Fibroblast of the conjunctiva (primary cell): ENCODE results near the gene IQSEC3.
"Not testable (repeated sequence)": the region's sequence is repeated elsewhere in the genome, so short reads cannot be mapped to it uniquely, and the experiment has no call there.

ENCODE experiments used
- DNase-seq: peaks from one replicate; pipeline ENCODE4 v3.0.0-alpha.2; 2010; ENCODE audit warnings: low read depth

Gene IQSEC3

DNA sequence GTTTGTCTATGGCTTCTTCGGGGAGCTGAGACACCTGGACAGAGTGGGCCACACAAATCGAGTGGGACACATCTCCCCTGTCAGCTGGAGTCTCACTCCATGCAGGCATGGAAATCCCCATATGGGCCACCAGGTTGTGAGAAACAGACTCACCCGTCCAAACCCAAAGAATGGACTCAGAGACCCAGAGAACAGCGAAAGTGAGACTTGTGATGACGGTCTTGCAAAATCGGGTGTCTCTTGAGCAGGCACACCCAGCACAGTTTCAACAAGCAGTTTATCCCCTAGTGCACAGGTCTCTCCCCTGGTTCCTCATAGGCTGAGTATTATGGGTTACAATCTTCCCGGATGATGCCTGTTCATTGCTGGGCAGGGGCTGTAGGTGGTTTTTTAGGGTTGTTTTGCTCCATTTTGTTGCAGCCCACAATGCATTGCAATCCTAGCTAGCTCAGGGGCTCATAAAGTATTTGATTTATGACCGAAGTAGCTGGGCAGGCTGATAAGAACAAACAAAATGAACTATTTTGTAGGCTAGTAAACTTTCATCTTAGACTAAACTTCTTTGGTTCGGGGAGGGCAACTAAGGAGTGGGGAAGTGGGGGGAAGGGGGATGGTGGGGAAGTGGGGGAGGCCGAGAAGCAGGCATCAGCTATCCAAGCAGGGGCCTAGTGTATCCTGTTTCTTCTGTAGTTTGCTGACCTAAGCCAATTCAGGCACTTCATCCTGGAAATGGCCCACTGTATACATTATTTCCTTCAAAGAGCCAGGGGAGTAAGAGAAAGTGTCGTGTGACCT lies 45.3 kb downstream of the IQSEC3 start:
- no peak for DNase-seq

DNA sequence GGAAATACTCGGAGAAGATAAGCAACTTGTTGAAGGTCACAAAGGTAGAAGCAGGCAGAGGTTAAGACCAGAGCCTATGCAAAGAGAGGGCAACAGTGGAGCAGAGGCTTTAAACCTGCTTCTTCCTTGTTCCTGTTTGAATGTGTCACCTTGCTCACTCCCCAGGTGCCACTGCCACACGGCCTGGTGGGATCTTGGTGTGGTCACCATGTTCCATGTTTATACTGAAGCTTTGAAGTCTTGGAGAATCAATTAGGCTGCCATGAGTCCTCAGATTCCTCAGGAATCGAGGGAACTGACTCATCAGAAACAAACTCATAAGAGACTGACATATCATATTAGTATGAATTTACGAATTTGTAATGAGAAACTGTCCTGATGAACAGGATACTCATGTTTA lies 46.8 kb downstream of the IQSEC3 start:
- no peak for DNase-seq

DNA sequence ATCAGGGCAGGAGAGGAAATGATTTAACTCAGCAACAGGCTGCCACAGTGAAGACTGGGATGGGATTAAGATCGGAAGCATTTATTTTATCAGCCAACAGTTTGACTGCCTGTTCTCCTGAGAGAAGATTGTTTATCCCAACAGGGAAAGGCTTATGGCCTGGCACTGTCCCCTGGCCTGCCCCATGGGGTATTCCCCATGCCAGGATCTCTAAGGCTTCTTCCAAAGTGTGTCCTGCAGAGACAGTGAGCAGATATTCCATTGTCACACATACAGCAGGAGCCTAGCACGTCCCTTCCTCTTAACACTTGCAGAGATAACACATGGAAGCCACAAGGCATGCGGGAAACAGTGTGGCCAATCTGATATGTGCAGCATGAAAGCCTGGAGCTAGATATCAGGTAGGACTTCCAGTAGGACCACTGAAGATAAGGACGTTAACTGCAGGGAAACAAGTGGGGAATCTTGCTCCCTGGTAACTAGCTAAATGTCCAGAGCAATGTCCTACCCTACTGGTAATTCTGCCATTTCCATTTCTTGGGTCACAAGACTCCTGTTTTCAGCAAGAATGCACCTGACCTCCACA lies 48.2 kb downstream of the IQSEC3 start:
- DNase-seq: no peak

DNA sequence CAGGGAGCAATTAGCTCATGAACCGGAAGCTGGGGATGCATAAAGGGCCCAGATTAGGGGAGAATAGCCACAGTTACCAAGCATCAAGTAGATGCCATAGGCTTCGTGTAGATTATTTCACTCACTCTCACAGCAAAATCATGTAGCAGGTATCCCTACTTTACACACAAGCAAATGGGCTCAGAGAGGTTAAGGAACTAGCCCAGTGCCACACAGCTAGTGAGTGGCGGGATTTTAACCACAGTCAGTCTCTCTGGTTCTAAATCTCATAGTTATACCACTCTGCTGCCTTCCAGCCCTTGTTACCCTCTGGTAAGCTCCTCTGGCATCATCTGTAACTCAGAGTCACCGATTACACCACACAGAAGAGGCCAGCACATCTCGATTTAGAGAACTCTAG lies 49.0 kb downstream of the IQSEC3 start:
- no peak for DNase-seq

DNA sequence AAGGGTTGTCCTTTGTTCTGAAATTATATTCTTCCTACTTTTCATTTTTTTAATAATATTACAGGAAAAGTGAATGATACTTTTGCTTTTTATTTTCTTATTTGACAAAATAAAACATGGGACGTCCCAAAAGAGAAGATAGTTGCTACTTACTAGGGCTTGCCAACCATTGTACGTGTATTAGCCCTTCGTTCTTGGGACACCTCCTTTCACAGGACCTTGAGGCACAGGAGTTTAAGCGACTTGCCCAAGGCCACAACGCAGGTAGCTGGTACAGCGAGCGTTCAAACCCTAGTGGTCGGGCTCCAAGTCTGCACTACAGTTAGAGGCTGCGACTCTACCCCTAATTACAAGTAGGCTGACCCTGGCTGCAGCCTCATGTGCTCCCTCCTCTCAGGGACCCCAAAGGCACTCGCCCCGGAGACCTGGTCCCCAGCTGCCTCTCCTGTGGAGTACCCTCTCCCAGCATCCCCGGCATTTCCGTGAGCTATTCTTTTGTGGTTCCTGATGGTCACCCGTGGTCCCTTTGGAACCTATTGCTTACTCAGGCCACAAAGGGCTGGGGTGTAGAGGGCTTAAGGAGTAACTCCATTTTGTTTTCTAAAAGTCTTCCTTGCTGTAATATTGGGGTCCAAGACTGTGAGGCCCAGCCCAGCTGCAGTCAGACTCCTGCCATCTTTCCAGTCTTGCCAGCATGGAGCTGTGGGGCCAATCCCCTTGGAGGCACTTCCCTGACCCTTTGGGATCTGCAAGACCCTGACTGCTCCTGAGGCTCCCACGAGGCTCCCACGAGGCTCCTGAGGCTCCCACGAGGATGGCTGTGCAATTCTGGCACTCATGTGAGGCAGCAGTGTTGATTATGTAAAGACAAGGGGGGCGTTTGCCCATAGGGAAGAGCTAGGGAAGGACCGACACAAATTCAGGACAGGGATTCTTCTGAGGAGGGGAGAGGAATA lies 49.7 kb downstream of the IQSEC3 start:
- DNase-seq: no peak

DNA sequence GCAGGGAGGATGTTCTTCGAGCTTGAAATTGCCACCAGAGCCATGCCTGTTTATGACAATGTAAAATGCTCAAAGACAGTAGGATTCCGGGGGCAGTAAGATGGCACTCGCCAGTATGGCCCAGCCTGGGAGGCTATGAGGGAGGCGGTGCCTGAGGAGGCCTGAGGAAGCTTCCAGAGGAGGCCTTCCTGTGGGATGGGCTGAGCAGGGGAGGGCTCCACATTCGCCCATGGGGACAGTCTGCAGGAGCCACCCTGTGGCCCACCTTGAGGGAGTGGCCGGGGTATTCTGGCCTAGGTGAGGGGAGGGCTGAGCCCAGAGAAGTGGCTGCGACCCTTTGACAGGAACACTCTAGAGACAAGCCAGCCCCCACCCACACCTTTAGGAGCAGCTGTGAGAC lies 50.7 kb downstream of the IQSEC3 start:
- DNase-seq: no peak

DNA sequence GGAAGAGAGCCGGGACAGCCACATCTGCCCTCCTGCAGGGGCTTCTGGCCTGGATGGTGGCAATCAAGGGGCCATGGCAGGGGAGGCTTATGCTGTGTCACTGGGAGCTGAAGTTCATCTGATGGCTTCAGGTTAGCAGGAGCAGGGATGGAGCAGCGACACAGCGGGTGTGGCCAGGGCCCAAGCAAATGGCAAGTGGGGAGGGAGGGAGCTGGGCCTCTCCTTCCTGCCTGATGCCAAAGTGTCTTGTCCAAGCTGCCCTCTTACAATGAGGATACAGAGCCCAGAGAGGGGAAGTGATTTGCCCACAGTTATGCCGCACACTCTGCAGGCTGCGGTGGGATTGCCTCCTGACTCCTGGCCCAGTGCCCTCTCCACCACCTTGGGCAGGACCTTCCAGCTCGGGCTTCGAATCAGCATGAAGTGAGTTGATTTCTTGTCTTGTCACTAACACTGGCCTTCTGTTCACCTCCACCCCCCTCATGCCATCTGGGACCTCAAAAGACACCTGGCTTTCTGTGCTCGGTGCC lies 51.3 kb downstream of the IQSEC3 start:
- no peak for DNase-seq

DNA sequence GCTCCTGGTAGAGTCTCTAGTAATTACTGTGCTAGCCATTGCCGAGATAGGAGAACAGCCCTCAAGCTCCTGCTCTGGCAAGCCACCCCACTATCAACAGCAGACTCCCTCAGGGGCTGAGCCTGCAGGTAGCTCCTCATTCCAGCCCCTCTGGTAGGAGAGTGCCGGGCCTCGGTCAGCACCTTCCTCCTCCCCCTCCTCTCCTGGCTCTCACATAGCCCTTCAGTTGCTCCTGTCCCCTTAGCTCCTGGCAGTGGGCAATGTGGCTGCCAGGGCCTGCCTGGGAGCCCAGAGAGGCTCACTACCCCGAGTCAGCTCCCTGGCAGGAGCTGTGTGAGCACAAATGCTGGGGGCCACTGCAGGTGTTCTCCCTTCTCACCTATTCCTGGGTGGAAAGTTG lies 52.0 kb downstream of the IQSEC3 start:
- no peak for DNase-seq

DNA sequence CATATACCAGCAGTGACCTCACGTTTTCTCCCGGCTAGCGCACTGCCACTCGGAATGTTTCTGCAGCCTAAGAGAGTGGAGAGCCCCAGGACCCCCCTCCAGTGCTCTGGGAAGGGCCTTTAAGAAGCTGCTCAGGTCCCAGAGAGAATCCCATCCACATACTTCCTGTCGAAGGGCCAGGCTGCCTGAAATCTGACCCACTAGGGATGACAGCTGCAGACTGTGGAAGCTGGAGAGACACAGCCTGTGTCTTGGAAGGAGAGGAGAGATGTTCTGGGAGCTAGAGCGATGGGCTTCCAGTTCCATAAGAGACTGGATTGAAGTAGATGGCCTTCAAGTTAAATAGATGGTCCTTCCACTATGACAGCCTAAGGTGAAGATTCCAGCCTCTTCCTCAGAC lies 54.4 kb downstream of the IQSEC3 start:
- DNase-seq: no peak

DNA sequence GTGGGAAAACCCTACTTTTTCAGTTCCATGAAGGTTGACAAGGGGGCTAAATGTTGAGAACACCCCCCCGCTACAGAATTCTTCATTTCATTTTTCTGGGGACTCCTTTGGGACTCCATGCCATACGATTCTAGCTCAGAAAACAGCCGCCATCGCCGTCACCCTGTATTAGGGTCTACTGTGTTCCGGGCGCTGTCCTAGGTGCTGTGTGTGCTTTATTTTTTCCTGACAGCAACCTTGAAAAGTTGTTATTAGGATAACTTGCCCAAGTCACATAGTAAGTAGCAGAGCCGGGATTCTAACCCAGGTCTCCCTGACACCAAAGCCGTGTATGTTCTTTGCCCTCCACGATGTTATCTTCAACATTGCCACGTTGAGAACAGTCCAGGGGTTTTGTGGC lies 55.1 kb downstream of the IQSEC3 start:
- DNase-seq: no peak

DNA sequence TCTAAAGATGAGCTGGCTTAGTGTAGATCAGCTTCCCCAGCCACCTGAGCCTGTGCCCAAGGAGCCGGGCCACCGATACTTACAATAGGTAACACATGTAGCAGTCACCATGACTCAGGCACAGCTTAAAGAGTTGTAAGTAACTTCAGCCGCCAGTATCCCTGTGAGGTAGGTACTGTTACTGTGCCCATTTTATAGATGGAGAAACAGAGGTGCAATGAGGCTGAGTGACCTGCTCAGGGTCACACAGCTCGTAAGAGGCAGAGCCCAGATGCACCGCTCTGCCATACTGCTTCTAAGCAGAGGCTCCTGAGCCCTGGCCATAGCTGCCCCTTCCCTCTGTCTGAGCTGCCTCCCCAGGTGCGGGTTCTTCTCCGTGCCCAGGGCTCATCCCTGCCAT lies 58.5 kb downstream of the IQSEC3 start:
- no peak for DNase-seq

DNA sequence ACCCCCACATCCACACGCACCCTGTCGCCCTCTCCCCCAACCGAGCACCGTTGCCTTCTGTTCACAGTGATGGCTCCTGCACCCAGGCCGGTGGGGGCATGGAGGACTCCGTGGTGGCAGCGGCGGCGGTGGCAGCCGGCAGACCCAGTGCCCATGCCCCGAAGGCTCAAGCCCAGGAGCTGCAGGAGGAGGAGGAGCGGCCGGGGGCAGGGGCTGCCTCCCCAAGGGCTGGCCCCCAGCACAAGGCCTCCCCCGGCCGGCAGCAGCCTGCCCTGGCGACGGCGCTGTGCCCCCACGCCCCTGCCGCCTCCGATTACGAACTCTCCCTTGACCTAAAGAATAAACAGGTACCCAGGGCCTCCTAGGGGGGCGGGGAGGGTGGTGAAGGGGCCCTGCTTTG lies 59.0 kb downstream of the IQSEC3 start:
- DNase-seq: no peak

DNA sequence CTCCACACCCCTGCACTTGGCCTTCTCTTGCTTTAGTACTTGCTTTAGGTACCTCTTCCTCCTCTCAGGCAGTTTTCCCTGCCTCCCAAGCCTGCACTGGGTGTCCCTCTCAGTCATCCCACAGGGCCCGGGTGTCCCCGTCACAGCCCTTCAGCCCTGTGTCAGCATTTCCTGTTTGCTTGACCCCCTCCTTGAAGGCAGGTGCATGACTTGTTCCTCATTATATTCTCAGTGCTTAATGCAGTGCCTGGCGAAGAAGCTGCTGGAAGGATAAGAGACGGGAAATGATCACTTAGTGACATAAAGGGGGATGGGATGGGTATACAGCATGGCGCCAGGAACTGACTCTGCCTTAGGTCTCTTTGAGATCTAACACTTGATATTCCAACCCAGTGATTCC lies 61.5 kb downstream of the IQSEC3 start:
- DNase-seq: no peak

DNA sequence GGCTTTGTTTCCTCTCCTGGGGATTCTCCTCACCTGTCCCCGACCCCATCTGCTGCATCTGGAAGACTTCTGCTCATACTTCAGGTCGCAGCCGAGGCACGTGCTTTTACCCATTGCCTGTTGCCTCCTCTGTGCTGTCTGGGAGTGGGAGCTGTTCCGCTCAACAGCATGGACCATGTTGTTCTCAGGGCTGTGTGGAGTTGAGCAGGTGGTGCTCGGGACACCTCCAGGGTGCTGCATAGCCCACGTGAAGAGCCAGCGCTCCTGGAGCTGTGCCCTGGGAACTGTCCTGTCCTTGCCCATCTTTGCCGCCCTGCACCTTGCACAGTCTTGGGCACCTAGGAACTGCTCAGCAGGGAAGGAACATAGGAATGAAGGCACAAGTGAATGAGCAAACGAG lies 62.4 kb downstream of the IQSEC3 start:
- no peak for DNase-seq

DNA sequence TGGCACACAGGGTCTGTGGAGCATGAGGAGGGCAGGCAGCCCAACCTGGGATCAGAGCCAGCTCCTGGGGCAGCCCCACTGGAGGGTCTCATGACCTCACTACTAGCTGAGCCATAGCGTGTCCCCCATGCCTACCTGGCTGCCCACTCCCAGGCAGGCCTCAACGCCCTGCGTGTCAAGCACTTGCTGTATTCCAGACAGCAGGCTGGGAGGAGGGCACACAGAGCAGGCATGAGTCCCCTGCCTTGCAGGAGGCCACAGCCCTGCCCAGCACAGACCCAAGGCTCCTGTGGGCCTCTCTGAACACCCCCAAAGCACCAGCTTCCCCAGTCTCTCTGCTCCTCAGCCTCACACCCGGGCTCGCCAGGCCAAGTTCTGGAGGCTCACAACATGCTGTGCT lies 64.0 kb downstream of the IQSEC3 start:
- no peak for DNase-seq

DNA sequence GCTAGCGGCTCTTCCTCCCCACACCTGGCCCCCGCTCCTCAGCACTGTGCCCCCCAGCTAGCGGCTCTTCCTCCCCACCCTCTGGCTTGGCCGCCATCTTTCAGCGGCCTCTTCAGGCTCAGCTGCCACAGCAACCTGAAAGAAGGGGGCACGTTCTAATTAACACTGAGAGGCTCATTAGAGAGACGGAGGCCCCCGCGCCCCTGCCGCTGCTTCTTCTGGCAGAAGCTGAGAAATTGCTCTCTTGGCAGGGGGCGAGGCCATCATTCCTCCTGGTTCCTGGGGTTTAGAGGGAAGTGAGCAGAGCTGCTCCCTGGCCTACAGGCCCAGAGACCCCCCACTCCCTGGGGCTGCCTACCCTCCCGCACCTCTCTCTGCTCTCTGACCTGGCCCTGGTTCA lies 64.4 kb downstream of the IQSEC3 start:
- DNase-seq: no peak

DNA sequence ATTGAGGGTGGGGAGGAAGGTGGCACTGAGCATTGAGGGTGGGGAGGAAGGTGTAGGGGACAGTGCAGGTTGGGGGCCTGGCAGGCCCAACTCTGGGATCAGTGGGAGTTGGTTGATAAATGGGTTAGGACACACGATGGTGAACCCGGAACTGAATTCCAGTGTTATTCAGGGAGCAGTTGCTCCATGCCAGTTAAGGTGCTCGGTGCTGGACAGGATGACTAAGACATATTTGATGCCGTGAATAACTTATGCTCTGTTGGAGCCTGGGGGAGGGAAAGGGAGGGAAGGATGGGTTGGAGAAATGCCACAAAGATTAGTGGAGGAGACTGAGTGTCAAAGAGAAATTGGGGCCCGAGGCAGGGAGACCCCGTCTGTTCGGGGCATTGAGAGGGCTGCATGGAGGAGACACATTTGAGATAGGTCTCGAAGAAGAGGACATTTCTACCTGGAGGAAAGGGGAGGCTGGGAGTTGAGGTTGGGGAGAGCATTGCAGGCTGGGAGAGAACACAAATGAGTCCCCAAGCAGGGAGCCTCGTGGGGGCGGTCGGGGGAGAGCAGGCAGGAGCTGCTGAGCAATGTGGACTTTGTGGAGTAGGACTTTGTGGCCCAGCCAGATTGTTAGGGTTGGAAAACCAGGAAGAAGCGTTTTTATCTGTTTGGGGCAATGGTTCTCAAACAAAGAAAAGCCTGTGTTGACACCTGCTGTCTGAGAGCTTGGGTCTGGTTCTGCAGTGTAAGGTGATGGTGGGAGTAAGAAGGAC lies 65.3 kb downstream of the IQSEC3 start:
- DNase-seq: no peak

DNA sequence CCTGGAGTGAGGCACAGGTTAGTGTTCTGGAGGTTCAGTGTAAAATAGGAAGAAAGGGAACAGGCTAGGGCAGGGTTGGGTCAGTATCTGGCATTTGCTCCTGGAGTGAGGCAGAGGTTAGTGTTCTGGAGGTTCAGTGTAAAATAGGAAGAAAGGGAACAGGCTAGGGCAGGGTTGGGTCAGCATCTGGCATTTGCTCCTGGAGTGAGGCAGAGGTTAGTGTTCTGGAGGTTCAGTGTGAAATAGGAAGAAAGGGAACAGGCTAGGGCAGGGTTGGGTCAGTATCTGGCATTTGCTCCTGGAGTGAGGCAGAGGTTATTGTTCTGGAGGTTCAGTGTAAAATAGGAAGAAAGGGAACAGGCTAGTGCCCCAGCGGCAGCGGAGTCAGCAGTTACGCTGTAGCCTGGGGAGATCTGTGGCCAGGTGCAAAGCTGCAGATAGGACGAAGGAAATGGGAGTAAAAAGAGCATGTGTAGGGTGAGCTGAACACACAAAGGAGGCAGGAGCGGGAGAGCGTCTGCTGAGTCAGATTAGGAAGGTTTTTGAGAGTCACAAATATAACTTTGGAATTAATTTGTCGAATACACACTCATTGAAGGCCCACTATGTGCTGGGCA lies 67.2 kb downstream of the IQSEC3 start:
- not testable (repeated sequence) for DNase-seq

DNA sequence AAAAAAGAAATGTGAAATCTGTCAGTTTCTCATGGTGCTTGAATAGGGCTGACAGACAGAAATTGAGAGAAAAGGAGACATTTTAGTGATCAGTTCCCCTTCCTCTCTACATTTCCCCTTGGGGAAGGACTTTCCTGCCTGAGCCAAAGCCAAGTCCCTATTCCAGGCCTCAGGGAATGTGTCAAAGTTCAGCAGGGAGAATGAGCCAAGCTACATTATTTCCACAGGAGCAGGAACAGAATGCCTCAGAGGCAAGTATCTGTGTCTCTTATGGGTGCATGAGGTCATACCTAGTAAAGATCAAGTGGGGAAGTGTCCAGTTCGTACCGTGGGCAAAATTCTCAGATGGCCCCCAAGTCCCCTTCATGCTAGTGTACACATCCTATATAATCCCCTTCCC lies 68.6 kb downstream of the IQSEC3 start:
- DNase-seq: no peak

DNA sequence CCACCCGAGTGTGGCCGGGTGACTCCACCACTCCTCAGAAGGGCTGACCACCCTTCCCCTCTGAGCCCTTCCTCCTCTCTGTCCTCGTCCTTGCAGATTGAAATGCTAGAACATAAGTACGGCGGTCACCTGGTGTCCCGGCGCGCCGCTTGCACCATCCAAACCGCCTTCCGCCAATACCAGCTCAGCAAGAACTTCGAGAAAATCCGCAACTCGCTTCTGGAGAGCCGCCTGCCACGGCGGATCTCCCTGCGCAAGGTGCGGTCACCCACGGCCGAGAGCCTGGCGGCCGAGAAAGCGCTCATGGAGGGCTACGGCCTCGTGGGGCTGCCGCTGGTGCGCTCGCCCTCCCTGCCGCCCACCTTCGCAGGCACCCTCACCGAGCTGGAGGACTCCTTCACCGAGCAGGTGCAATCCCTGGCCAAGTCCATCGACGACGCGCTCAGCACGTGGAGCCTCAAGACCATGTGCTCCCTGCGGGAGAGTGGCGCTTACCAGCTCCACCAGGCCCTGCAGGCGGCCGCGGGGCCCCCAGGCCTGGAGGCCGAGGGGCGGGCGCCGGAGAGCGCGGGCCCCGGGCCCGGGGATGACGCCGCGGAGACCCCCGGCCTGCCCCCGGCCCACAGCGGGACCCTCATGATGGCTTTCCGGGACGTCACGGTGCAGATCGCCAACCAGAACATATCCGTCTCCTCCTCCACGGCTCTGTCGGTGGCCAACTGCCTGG lies 71.8 kb downstream of the IQSEC3 start:
- DNase-seq: no peak
